Gastroesophageal sphincter (tissue), 4 donors: ENCODE measurements around the gene CASP3. TPM values are rescaled to one million over a fixed set of nuclear protein-coding genes. Genes with fewer than 3 reads are reported as not detected.
"Not testable (repeated sequence)": the region's sequence is repeated elsewhere in the genome, so short reads cannot be mapped to it uniquely, and the experiment has no call there.

Source experiments
- ATAC-seq: fragments of 150-250 bp; one replicate; pipeline ENCODE4 v1.9.1; 2016; ENCODE audit warnings: mild to moderate bottlenecking, moderate library complexity
- H3K27ac ChIP-seq, 4 donors: fragments of 200-600 bp; sonication (generic) in 3 of 4; 1 replicate in 3 of 4; 2 replicates in 1 of 4; pipeline ENCODE4 v1.5.1; 2016 to 2019
- H3K27me3 ChIP-seq: fragments of 200-600 bp; sonication (generic); one replicate; pipeline ENCODE4 v1.5.1; 2019
- H3K36me3 ChIP-seq, 2 donors: fragments of 200-600 bp; sonication (generic); one replicate each; pipeline ENCODE4 v1.5.1; 2019; ENCODE audit warnings: control low read depth in 1 of 2
- H3K4me1 ChIP-seq, 3 donors: fragments of 200-600 bp; sonication (generic); 1 replicate in 2 of 3; 2 replicates in 1 of 3; pipeline ENCODE4 v1.5.1; 2016 to 2019; ENCODE audit warnings: control low read depth in 2 of 3
- H3K4me3 ChIP-seq, 2 donors: fragments of 200-600 bp; sonication (generic); one replicate each; pipeline ENCODE4 v1.5.1; 2019; ENCODE audit warnings: mild to moderate bottlenecking in 1 of 2, moderate library complexity in 1 of 2
- H3K9me3 ChIP-seq, 3 donors: fragments of 200-600 bp; sonication (generic); one replicate each; pipeline ENCODE4 v1.5.1; 2017 to 2019; ENCODE audit warnings: control low read depth in 2 of 3
- CTCF ChIP-seq, 4 experiments: fragments of 200-600 bp in 2 of 4; fragments of 450-650 bp in 2 of 4; sonication (generic) in 1 of 4; IDR thresholded peaks; one replicate each; pipeline ENCODE4 v1.5.1; 2017 to 2019; ENCODE audit warnings: antibody characterized with exemption in 4 of 4, mild to moderate bottlenecking in 2 of 4, moderate library complexity in 2 of 4
- EP300 ChIP-seq: sonication (generic); formaldehyde crosslinking; IDR thresholded peaks from one replicate; pipeline ENCODE4 v1.6.1; 2017; ENCODE audit warnings: antibody characterized with exemption, mild to moderate bottlenecking
- POLR2A ChIP-seq, 2 donors: fragments of 450-650 bp; IDR thresholded peaks; one replicate each; pipeline ENCODE4 v1.6.1; 2017; ENCODE audit warnings: antibody characterized with exemption in 2 of 2, mild to moderate bottlenecking in 2 of 2, moderate library complexity in 1 of 2
- POLR2AphosphoS5 ChIP-seq: sonication (generic); formaldehyde crosslinking; IDR thresholded peaks from one replicate; pipeline ENCODE4 v1.6.1; 2017; ENCODE audit warnings: antibody characterized with exemption
- WGBS, 2 donors: methylation state at CpG; one replicate each; pipeline ENCODE4 v1.1.5; 2018; ENCODE audit warnings: low coverage in 1 of 2; 5-methylcytosine and 5-hydroxymethylcytosine counted together
- total RNA-seq, 4 donors: library from RNA; depleted of rRNA; stranded (reverse); fragments of >200 nt; gene quantifications; one replicate each; pipeline ENCODE4 v1.1.0, GENCODE V29; 2016

CASP3 gene
- total RNA-seq, 4 donors from 2014 or later: 12.1 to 28.5 (median 14.7) TPM

DNA sequence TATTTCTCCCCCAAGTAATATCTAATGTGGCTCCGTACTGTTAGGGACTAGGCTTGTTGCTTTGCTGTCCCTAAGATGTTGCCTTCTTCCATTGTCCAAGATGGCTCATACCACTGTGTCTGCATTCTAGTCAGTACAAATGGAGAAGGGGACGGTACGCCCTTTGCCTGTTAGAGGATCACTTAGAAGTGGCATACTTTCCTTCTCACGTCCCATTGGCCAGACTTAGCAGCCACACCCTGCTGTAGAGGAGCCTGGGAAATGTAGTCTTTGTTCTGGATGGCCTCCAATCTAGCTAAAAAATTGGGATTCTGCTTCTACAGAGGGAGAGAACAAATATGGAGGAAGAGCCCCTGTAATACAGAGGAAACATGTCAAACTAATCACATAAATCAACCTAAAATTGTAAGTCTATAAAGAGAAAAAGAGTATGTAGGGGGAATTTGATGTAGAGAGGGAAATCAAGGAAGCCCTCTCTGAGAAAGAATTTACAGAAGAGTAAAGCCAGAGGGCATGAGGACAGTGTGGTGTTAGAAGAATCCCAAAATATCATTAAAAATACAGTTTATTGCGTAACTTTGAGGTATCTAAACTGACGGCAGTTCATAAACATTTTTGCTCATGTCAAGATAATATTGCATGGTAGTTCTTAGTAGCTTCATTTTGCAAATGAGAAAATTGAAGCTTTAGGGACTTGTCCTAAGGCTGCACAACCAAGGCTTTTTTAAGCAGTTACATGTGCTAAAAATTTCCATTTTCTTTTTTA lies 15.4 kb upstream of the CASP3 start:
- Histone ChIP-seq H3K4me1 (no peaks in the 10 kb centered on the region), H3K4me3 (no peak overlapping the region), H3K36me3 (peaks cover 0 to 69% of the 10 kb centered on the region in 2 donors), H3K27ac (no peak overlapping the region), H3K27me3 (no peaks in the 10 kb centered on the region), H3K9me3 (no peaks in the 10 kb centered on the region)
- no peak for ATAC-seq
- 71 to 87% methylated on average over 4 of the region's 6 CpGs for WGBS, 2 donors
- TF ChIP-seq POLR2A (IDR thresholded peaks at IDR 0.05) (no peak), POLR2AphosphoS5 (no peak)

DNA sequence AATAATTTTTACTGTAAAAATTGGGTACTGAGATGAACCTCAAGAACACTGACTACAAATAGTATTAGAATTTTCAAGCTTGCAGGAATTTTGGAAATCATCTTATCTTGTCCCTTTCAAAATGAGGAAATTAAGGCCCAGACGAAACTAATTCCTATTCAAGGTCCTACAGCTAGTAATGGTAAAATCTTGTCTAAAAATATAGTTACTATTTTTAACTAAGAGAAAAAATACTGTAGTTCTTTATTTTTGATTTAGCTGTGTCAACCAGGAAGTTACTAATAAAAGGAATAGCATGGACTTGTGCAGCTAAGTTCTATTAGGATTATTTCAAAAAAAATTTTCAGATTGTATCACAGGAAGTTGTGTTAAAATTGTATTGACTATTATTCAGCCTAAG lies 13.0 kb upstream of the CASP3 start:
- Histone ChIP-seq H3K36me3 (peaks cover 0 to 64% of the 10 kb centered on the region in 2 donors), H3K9me3 (no peaks in the 10 kb centered on the region), H3K4me3 (no peak overlapping the region), H3K27me3 (no peaks in the 10 kb centered on the region), H3K4me1 (no peaks in the 10 kb centered on the region), H3K27ac (no peak overlapping the region)
- no peak for ATAC-seq
- TF ChIP-seq EP300: no peak
- TF ChIP-seq POLR2A (IDR thresholded peaks at IDR 0.05): no peak
- no peak for TF ChIP-seq POLR2AphosphoS5
- no peak for TF ChIP-seq CTCF (IDR thresholded peaks at IDR 0.05)
- 72 to 86% methylated on average over 1 of the region's 1 CpG for WGBS, 2 donors

GRCh38 chr4:184660978-184661377 lies 11.7 kb upstream of the CASP3 start:
- Histone ChIP-seq H3K27ac (no peak overlapping the region), H3K36me3 (peaks cover 0 to 58% of the 10 kb centered on the region in 2 donors), H3K4me3 (no peak overlapping the region), H3K9me3 (no peaks in the 10 kb centered on the region), H3K4me1 (no peaks in the 10 kb centered on the region), H3K27me3 (no peaks in the 10 kb centered on the region)
- no peak for ATAC-seq
- TF ChIP-seq POLR2AphosphoS5: no peak
- no peak for TF ChIP-seq EP300
- no peak for TF ChIP-seq CTCF (IDR thresholded peaks at IDR 0.05)
- no peak for TF ChIP-seq POLR2A (IDR thresholded peaks at IDR 0.05)

- not testable (repeated sequence) for ATAC-seq, H3K4me1 ChIP-seq, H3K9me3 ChIP-seq, H3K4me3 ChIP-seq, H3K27ac ChIP-seq, H3K27me3 ChIP-seq
- H3K36me3 ChIP-seq: peaks cover 0 to 60% of the 10 kb centered on the region in 2 donors
- 90 to 93% methylated on average over 1 to 7 of the region's 9 CpGs for WGBS, 2 donors
Observed at GRCh38 chr4:184657820-184658219, 8.6 kb upstream of the CASP3 start.

DNA sequence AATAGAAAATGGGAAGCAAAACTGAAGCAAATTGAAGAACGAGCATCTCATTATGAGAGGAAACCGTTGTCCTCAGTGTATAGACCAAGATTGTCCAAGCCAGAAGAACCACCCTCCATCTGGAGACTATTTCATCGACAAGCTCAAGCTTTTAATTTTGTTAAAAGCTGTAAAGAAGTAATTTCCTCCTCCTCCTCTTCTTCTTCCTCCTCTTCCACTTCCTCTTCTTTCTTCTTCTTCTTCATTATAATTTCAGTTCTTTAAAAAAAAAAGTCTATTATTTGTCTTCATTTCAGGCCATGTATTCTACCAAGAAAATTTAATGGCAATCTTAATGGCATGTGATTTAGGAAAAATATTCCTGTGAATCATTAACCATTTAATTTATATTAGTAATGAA lies 7.9 kb upstream of the CASP3 start:
- 68 to 69% methylated on average over 2 to 3 of the region's 3 CpGs for whole genome bisulfite sequencing, 2 donors

More for the DNA sequence above, 7.9 kb upstream of the CASP3 start:
- peaks cover 0 to under 1% (median 0%) of the 10 kb centered on the region in 3 donors for H3K4me1 ChIP-seq
- H3K9me3 ChIP-seq: no peaks in the 10 kb centered on the region
- no peaks in the 10 kb centered on the region for H3K27me3 ChIP-seq
- TF ChIP-seq POLR2AphosphoS5 (no peak), POLR2A (IDR thresholded peaks at IDR 0.05) (no peak), EP300 (no peak), CTCF (IDR thresholded peaks at IDR 0.05) (no peak)
- H3K36me3 ChIP-seq: peaks cover 0 to 60% of the 10 kb centered on the region in 2 donors
- no peak overlapping the region for H3K27ac ChIP-seq
- ATAC-seq: no peak
- no peak overlapping the region for H3K4me3 ChIP-seq
